Stromal cell of bone marrow (primary cell): Measurements from ENCODE around the gene NEDD4L.
"Not testable (repeated sequence)": the region's sequence is repeated elsewhere in the genome, so short reads cannot be mapped to it uniquely, and the experiment has no call there.

Source experiments
- DNase-seq: peaks from one replicate; pipeline ENCODE4 v3.0.0-alpha.2; 2012; ENCODE audit warnings: low read depth

Gene NEDD4L

GRCh38 chr18:58026857-58027256 is 17.2 kb upstream of the NEDD4L start:
- DNase-seq, result no peak

GRCh38 chr18:58027341-58027740 is 16.7 kb upstream of the NEDD4L start:
- DNase-seq, result no peak

- no peak for DNase-seq
Observed at GRCh38 chr18:58028109-58028784, 15.8 kb upstream of the NEDD4L start.

GRCh38 chr18:58032233-58032632 is 11.8 kb upstream of the NEDD4L start:
- no peak for DNase-seq

GRCh38 chr18:58033216-58033615 is 10.8 kb upstream of the NEDD4L start:
- no peak for DNase-seq

GRCh38 chr18:58034370-58034769 is 9.7 kb upstream of the NEDD4L start:
- no peak for DNase-seq

- no peak for DNase-seq
Observed at GRCh38 chr18:58037163-58037562, 6.9 kb upstream of the NEDD4L start.

- no peak for DNase-seq
Observed at GRCh38 chr18:58038063-58038462, 6.0 kb upstream of the NEDD4L start.

GRCh38 chr18:58041633-58042032 is 2.4 kb upstream of the NEDD4L start:
- no peak for DNase-seq

- no peak for DNase-seq
Observed at GRCh38 chr18:58042826-58043490, 1.1 kb upstream of the NEDD4L start.

GRCh38 chr18:58044370-58045241 is 580 bp downstream of the NEDD4L start:
- no peak for DNase-seq

- no peak for DNase-seq
Observed at GRCh38 chr18:58045242-58046092, 1.4 kb downstream of the NEDD4L start.

- DNase-seq, result no peak
Observed at GRCh38 chr18:58046093-58046793, 2.2 kb downstream of the NEDD4L start.

- no peak for DNase-seq
Observed at GRCh38 chr18:58046794-58047555, 2.9 kb downstream of the NEDD4L start.

- DNase-seq, result no peak
Observed at GRCh38 chr18:58047556-58047882, 3.5 kb downstream of the NEDD4L start.

- no peak for DNase-seq
Observed at GRCh38 chr18:58048081-58048642, 4.1 kb downstream of the NEDD4L start.

GRCh38 chr18:58049000-58049688 is 5.1 kb downstream of the NEDD4L start:
- no peak for DNase-seq

GRCh38 chr18:58050963-58051362 is 6.9 kb downstream of the NEDD4L start:
- DNase-seq, result not testable (repeated sequence)

GRCh38 chr18:58051765-58052460 is 7.9 kb downstream of the NEDD4L start:
- no peak for DNase-seq
